Measurements from ENCODE around the gene NLGN1.

Gene NLGN1

GRCh38 chr3:173632945-173633344, 235.4 kb downstream of the NLGN1 start:
- Histone ChIP-seq H3K4me1 (ENCODE audit: control insufficient read depth, insufficient read depth, low read length) (no peaks in the 10 kb centered on the region), H3K27ac (ENCODE audit: low read depth, low read length) (0 out of 2 replicates have a peak overlapping the region, but pooled peaks have one; percentile 27), H3K36me3 (ENCODE audit: control insufficient read depth, insufficient read depth, low read length) (no peaks in the 10 kb centered on the region), H3K9ac (ENCODE audit: low read length) (no peak overlapping the region), H3K9me3 (ENCODE audit: control insufficient read depth, insufficient read depth, low read depth, low read length) (no peaks in the 10 kb centered on the region), H3K4me3 (ENCODE audit: low read depth, low read length) (no peak overlapping the region), H3K27me3 (ENCODE audit: control insufficient read depth, insufficient read depth, low read length) (no peaks in the 10 kb centered on the region)

- no peak overlapping the region for H3K4me3 ChIP-seq (ENCODE audit: low read depth, low read length)
- no peaks in the 10 kb centered on the region for H3K9me3 ChIP-seq (ENCODE audit: control insufficient read depth, insufficient read depth, low read depth, low read length)
- H3K27me3 ChIP-seq (ENCODE audit: control insufficient read depth, insufficient read depth, low read length) = no peaks in the 10 kb centered on the region
- no peak overlapping the region for H3K9ac ChIP-seq (ENCODE audit: low read length)
- H3K27ac ChIP-seq (ENCODE audit: low read depth, low read length) = no peak overlapping the region
- H3K4me1 ChIP-seq (ENCODE audit: control insufficient read depth, insufficient read depth, low read length) = no peaks in the 10 kb centered on the region
- H3K36me3 ChIP-seq (ENCODE audit: control insufficient read depth, insufficient read depth, low read length) = no peaks in the 10 kb centered on the region
Measured at GRCh38 chr3:173635826-173636225, 238.3 kb downstream of the NLGN1 start.

- Histone ChIP-seq H3K9me3 (ENCODE audit: control insufficient read depth, insufficient read depth, low read depth, low read length) (no peaks in the 10 kb centered on the region), H3K27me3 (ENCODE audit: control insufficient read depth, insufficient read depth, low read length) (no peaks in the 10 kb centered on the region), H3K36me3 (ENCODE audit: control insufficient read depth, insufficient read depth, low read length) (no peaks in the 10 kb centered on the region), H3K4me1 (ENCODE audit: control insufficient read depth, insufficient read depth, low read length) (no peaks in the 10 kb centered on the region), H3K4me3 (ENCODE audit: low read depth, low read length) (no peak overlapping the region), H3K27ac (ENCODE audit: low read depth, low read length) (no peak overlapping the region), H3K9ac (ENCODE audit: low read length) (no peak overlapping the region)
Measured at GRCh38 chr3:173639098-173639497, 241.6 kb downstream of the NLGN1 start.

- no peak overlapping the region for H3K4me3 ChIP-seq (ENCODE audit: low read depth, low read length)
- no peaks in the 10 kb centered on the region for H3K36me3 ChIP-seq (ENCODE audit: control insufficient read depth, insufficient read depth, low read length)
- H3K4me1 ChIP-seq (ENCODE audit: control insufficient read depth, insufficient read depth, low read length) = no peaks in the 10 kb centered on the region
- H3K27ac ChIP-seq (ENCODE audit: low read depth, low read length) = no peak overlapping the region
- no peaks in the 10 kb centered on the region for H3K27me3 ChIP-seq (ENCODE audit: control insufficient read depth, insufficient read depth, low read length)
- H3K9ac ChIP-seq (ENCODE audit: low read length) = no peak overlapping the region
- no peaks in the 10 kb centered on the region for H3K9me3 ChIP-seq (ENCODE audit: control insufficient read depth, insufficient read depth, low read depth, low read length)
Measured at GRCh38 chr3:173641696-173642095, 244.2 kb downstream of the NLGN1 start.

GRCh38 chr3:173644086-173645082, 246.8 kb downstream of the NLGN1 start:
- Histone ChIP-seq H3K9me3 (ENCODE audit: control insufficient read depth, insufficient read depth, low read depth, low read length) (no peaks in the 10 kb centered on the region), H3K27me3 (ENCODE audit: control insufficient read depth, insufficient read depth, low read length) (no peaks in the 10 kb centered on the region), H3K4me1 (ENCODE audit: control insufficient read depth, insufficient read depth, low read length) (no peaks in the 10 kb centered on the region), H3K36me3 (ENCODE audit: control insufficient read depth, insufficient read depth, low read length) (no peaks in the 10 kb centered on the region), H3K9ac (ENCODE audit: low read length) (no peak overlapping the region), H3K4me3 (ENCODE audit: low read depth, low read length) (no peak overlapping the region), H3K27ac (ENCODE audit: low read depth, low read length) (no peak overlapping the region)

GRCh38 chr3:173650596-173650995, 253.1 kb downstream of the NLGN1 start:
- Histone ChIP-seq H3K27ac (ENCODE audit: low read depth, low read length) (no peak overlapping the region), H3K9me3 (ENCODE audit: control insufficient read depth, insufficient read depth, low read depth, low read length) (no peaks in the 10 kb centered on the region), H3K9ac (ENCODE audit: low read length) (no peak overlapping the region), H3K4me1 (ENCODE audit: control insufficient read depth, insufficient read depth, low read length) (no peaks in the 10 kb centered on the region), H3K36me3 (ENCODE audit: control insufficient read depth, insufficient read depth, low read length) (no peaks in the 10 kb centered on the region), H3K27me3 (ENCODE audit: control insufficient read depth, insufficient read depth, low read length) (no peaks in the 10 kb centered on the region), H3K4me3 (ENCODE audit: low read depth, low read length) (no peak overlapping the region)

GRCh38 chr3:173652093-173652492, 254.5 kb downstream of the NLGN1 start:
- no peaks in the 10 kb centered on the region for H3K27me3 ChIP-seq (ENCODE audit: control insufficient read depth, insufficient read depth, low read length)
- H3K36me3 ChIP-seq (ENCODE audit: control insufficient read depth, insufficient read depth, low read length) = no peaks in the 10 kb centered on the region
- no peak overlapping the region for H3K9ac ChIP-seq (ENCODE audit: low read length)
- no peak overlapping the region for H3K27ac ChIP-seq (ENCODE audit: low read depth, low read length)
- 0 out of 2 replicates have a peak, but pooled peaks cover 1% of the 10 kb centered on the region for H3K4me1 ChIP-seq (ENCODE audit: control insufficient read depth, insufficient read depth, low read length)
- no peak overlapping the region for H3K4me3 ChIP-seq (ENCODE audit: low read depth, low read length)
- no peaks in the 10 kb centered on the region for H3K9me3 ChIP-seq (ENCODE audit: control insufficient read depth, insufficient read depth, low read depth, low read length)

- Histone ChIP-seq H3K27me3 (ENCODE audit: control insufficient read depth, insufficient read depth, low read length) (no peaks in the 10 kb centered on the region), H3K9me3 (ENCODE audit: control insufficient read depth, insufficient read depth, low read depth, low read length) (no peaks in the 10 kb centered on the region)
Measured at GRCh38 chr3:173653781-173654180, 256.2 kb downstream of the NLGN1 start.

GRCh38 chr3:173659972-173660371, 262.4 kb downstream of the NLGN1 start:
- no peak overlapping the region for H3K4me3 ChIP-seq (ENCODE audit: low read depth, low read length)
- H3K27me3 ChIP-seq (ENCODE audit: control insufficient read depth, insufficient read depth, low read length) = no peaks in the 10 kb centered on the region
- no peak overlapping the region for H3K9ac ChIP-seq (ENCODE audit: low read length)
- H3K4me1 ChIP-seq (ENCODE audit: control insufficient read depth, insufficient read depth, low read length) = peaks cover 4% of the 10 kb centered on the region; the same call in 1 of the 2 replicates
- no peak overlapping the region for H3K27ac ChIP-seq (ENCODE audit: low read depth, low read length)
- no peaks in the 10 kb centered on the region for H3K9me3 ChIP-seq (ENCODE audit: control insufficient read depth, insufficient read depth, low read depth, low read length)
- no peaks in the 10 kb centered on the region for H3K36me3 ChIP-seq (ENCODE audit: control insufficient read depth, insufficient read depth, low read length)

More at GRCh38 chr3:173653781-173654180, 256.2 kb downstream of the NLGN1 start:
- H3K27ac ChIP-seq (ENCODE audit: low read depth, low read length) = no peak overlapping the region
- H3K36me3 ChIP-seq (ENCODE audit: control insufficient read depth, insufficient read depth, low read length) = no peaks in the 10 kb centered on the region
- 0 out of 2 replicates have a peak, but pooled peaks cover 4% of the 10 kb centered on the region for H3K4me1 ChIP-seq (ENCODE audit: control insufficient read depth, insufficient read depth, low read length)
- H3K4me3 ChIP-seq (ENCODE audit: low read depth, low read length) = no peak overlapping the region
- no peak overlapping the region for H3K9ac ChIP-seq (ENCODE audit: low read length)

GRCh38 chr3:173660645-173661299, 263.2 kb downstream of the NLGN1 start:
- Histone ChIP-seq H3K36me3 (ENCODE audit: control insufficient read depth, insufficient read depth, low read length) (no peaks in the 10 kb centered on the region), H3K9ac (ENCODE audit: low read length) (no peak overlapping the region), H3K4me3 (ENCODE audit: low read depth, low read length) (no peak overlapping the region), H3K27ac (ENCODE audit: low read depth, low read length) (no peak overlapping the region), H3K4me1 (ENCODE audit: control insufficient read depth, insufficient read depth, low read length) (peaks cover 4% of the 10 kb centered on the region; the same call in 1 of the 2 replicates), H3K9me3 (ENCODE audit: control insufficient read depth, insufficient read depth, low read depth, low read length) (no peaks in the 10 kb centered on the region), H3K27me3 (ENCODE audit: control insufficient read depth, insufficient read depth, low read length) (no peaks in the 10 kb centered on the region)

- H3K27ac ChIP-seq (ENCODE audit: low read depth, low read length) = no peak overlapping the region
- H3K4me3 ChIP-seq (ENCODE audit: low read depth, low read length) = no peak overlapping the region
- H3K9me3 ChIP-seq (ENCODE audit: control insufficient read depth, insufficient read depth, low read depth, low read length) = no peaks in the 10 kb centered on the region
- H3K27me3 ChIP-seq (ENCODE audit: control insufficient read depth, insufficient read depth, low read length) = no peaks in the 10 kb centered on the region
- H3K4me1 ChIP-seq (ENCODE audit: control insufficient read depth, insufficient read depth, low read length) = no peaks in the 10 kb centered on the region; the same call in 1 of the 2 replicates
- no peaks in the 10 kb centered on the region for H3K36me3 ChIP-seq (ENCODE audit: control insufficient read depth, insufficient read depth, low read length)
- no peak overlapping the region for H3K9ac ChIP-seq (ENCODE audit: low read length)
Measured at GRCh38 chr3:173663696-173664111, 266.2 kb downstream of the NLGN1 start.

All from HUES6 (cell line).